Effector memory CD8-positive, alpha-beta T cell (primary cell): ENCODE results near the gene FOXA3.
"Not testable (repeated sequence)": the region's sequence is repeated elsewhere in the genome, so short reads cannot be mapped to it uniquely, and the experiment has no call there.

Experiments used
- ATAC-seq: fragments of 150-1000 bp; cut with Tn5 transposase; replicated peaks from 2 replicates; pipeline ENCODE4 v1.10.0; 2021; ENCODE audit warnings: mild to moderate bottlenecking, moderate library complexity
- DNase-seq, 3 experiments: peaks; one replicate each; pipeline ENCODE4 v3.0.0; 2021
- H3K27ac Mint-ChIP-seq, 2 donors: one replicate each; pipeline ENCODE4 v1.8.0; 2022; ENCODE audit warnings: mild to moderate bottlenecking in 2 of 2, mixed read lengths in 2 of 2, moderate library complexity in 2 of 2
- H3K27me3 Mint-ChIP-seq, 2 donors: one replicate each; pipeline ENCODE4 v1.8.0; 2022; ENCODE audit warnings: mixed read lengths in 2 of 2
- H3K36me3 Mint-ChIP-seq: one replicate; pipeline ENCODE4 v1.8.0; 2022; ENCODE audit warnings: mild to moderate bottlenecking, moderate library complexity, mixed read lengths; ENCODE audit not compliant: insufficient read depth
- H3K4me1 Mint-ChIP-seq, 2 donors: one replicate each; pipeline ENCODE4 v1.8.0; 2022; ENCODE audit warnings: low read depth in 2 of 2, mixed read lengths in 2 of 2
- H3K4me3 Mint-ChIP-seq, 2 donors: one replicate each; pipeline ENCODE4 v1.8.0; 2022; ENCODE audit warnings: mild to moderate bottlenecking in 2 of 2, mixed read lengths in 2 of 2, moderate library complexity in 2 of 2
- H3K9me3 Mint-ChIP-seq, 2 donors: one replicate each; pipeline ENCODE4 v1.8.0; 2022; ENCODE audit warnings: mixed read lengths in 2 of 2

The FOXA3 gene

GRCh38 chr19:45883586-45883880, 19.4 kb downstream of the FOXA3 start:
- Mint-ChIP-seq H3K27me3 (peaks cover 6 to 7% of the 10 kb centered on the region in 2 donors), H3K36me3 (peaks cover 16% of the 10 kb centered on the region), H3K27ac (peak overlapping the region in 1 of 2 donors; percentile 6), H3K4me1 (peaks cover 18 to 22% of the 10 kb centered on the region in 2 donors), H3K9me3 (no peaks in the 10 kb centered on the region), H3K4me3 (peak overlapping the region; percentile 74 to 78)
- no peak for DNase-seq
- ATAC-seq: no peak

- Mint-ChIP-seq H3K27ac (peak overlapping the region in 1 of 2 donors; percentile 6), H3K36me3 (peaks cover 16% of the 10 kb centered on the region), H3K27me3 (peaks cover under 1 to 2% of the 10 kb centered on the region in 2 donors), H3K4me1 (peaks cover 18 to 22% of the 10 kb centered on the region in 2 donors), H3K9me3 (no peaks in the 10 kb centered on the region), H3K4me3 (peak overlapping the region; percentile 74 to 78)
- no peak for DNase-seq
- ATAC-seq: no peak
Measured at GRCh38 chr19:45883881-45884681, 20.0 kb downstream of the FOXA3 start.

- DNase-seq (no peak), ATAC-seq (no peak)
- H3K4me1 Mint-ChIP-seq: peaks cover 18 to 22% of the 10 kb centered on the region in 2 donors
- H3K4me3 Mint-ChIP-seq: peak overlapping the region; percentile 46 to 94
- peaks cover 16% of the 10 kb centered on the region for H3K36me3 Mint-ChIP-seq
- H3K27me3 Mint-ChIP-seq: no peaks in the 10 kb centered on the region
- no peak overlapping the region for H3K27ac Mint-ChIP-seq
- no peaks in the 10 kb centered on the region for H3K9me3 Mint-ChIP-seq
Measured at GRCh38 chr19:45884682-45885555, 20.8 kb downstream of the FOXA3 start.

GRCh38 chr19:45885556-45886426, 21.7 kb downstream of the FOXA3 start, which contains the start of gene IRF2BP1:
Gene IRF2BP1, minus strand, starts transcription at chr19:45886141. Its CDS starts 367 bp downstream, at chr19:45885774.
- Mint-ChIP-seq H3K36me3 (peaks cover 12% of the 10 kb centered on the region), H3K9me3 (no peaks in the 10 kb centered on the region), H3K4me1 (peaks cover 18 to 22% of the 10 kb centered on the region in 2 donors), H3K4me3 (peak within 1 kb of the TSS; percentile 94 to 100), H3K27me3 (no peaks in the 10 kb centered on the region), H3K27ac (peak within 1 kb of the TSS; percentile 91 to 99)
- DNase-seq (peak; percentile 90 to 92 (median 90)), ATAC-seq (peak; percentile 80)

GRCh38 chr19:45886427-45887199, 22.5 kb downstream of the FOXA3 start:
- ATAC-seq (peak; percentile 72), DNase-seq (peak; percentile 87 to 93 (median 89))
- Mint-ChIP-seq H3K4me1 (peaks cover 18 to 22% of the 10 kb centered on the region in 2 donors), H3K36me3 (peaks cover 12% of the 10 kb centered on the region), H3K27ac (peak overlapping the region; percentile 91 to 99), H3K4me3 (peak overlapping the region; percentile 94 to 100), H3K27me3 (no peaks in the 10 kb centered on the region), H3K9me3 (no peaks in the 10 kb centered on the region)

GRCh38 chr19:45887200-45887710, 23.1 kb downstream of the FOXA3 start:
- DNase-seq (no peak), ATAC-seq (no peak)
- H3K36me3 Mint-ChIP-seq: peaks cover 12% of the 10 kb centered on the region
- peak overlapping the region; percentile 91 to 99 for H3K27ac Mint-ChIP-seq
- H3K9me3 Mint-ChIP-seq: no peaks in the 10 kb centered on the region
- H3K4me3 Mint-ChIP-seq: peak overlapping the region; percentile 94 to 100
- H3K4me1 Mint-ChIP-seq: peaks cover 18 to 22% of the 10 kb centered on the region in 2 donors
- H3K27me3 Mint-ChIP-seq: no peaks in the 10 kb centered on the region

- Mint-ChIP-seq H3K9me3 (no peaks in the 10 kb centered on the region), H3K4me1 (peaks cover 11 to 15% of the 10 kb centered on the region in 2 donors), H3K36me3 (peaks cover 12% of the 10 kb centered on the region), H3K4me3 (no peak overlapping the region), H3K27me3 (no peaks in the 10 kb centered on the region), H3K27ac (peak overlapping the region; percentile 11 to 45)
- no peak for ATAC-seq
- no peak for DNase-seq
Measured at GRCh38 chr19:45889210-45889885, 25.2 kb downstream of the FOXA3 start.

GRCh38 chr19:45890877-45891276, 26.8 kb downstream of the FOXA3 start:
- ATAC-seq: no peak
- Mint-ChIP-seq H3K4me3 (no peak overlapping the region), H3K9me3 (no peaks in the 10 kb centered on the region), H3K27ac (no peak overlapping the region), H3K36me3 (peaks cover 13% of the 10 kb centered on the region), H3K4me1 (peaks cover 11 to 14% of the 10 kb centered on the region in 2 donors), H3K27me3 (no peaks in the 10 kb centered on the region)
- no peak for DNase-seq

GRCh38 chr19:45895519-45895972, 31.4 kb downstream of the FOXA3 start:
- no peak overlapping the region for H3K4me3 Mint-ChIP-seq
- H3K4me1 Mint-ChIP-seq: peaks cover 6 to 7% of the 10 kb centered on the region in 2 donors
- no peak overlapping the region for H3K27ac Mint-ChIP-seq
- DNase-seq: no peak
- no peaks in the 10 kb centered on the region for H3K27me3 Mint-ChIP-seq
- peaks cover 23% of the 10 kb centered on the region for H3K36me3 Mint-ChIP-seq
- no peak for ATAC-seq
- H3K9me3 Mint-ChIP-seq: no peaks in the 10 kb centered on the region

- not testable (repeated sequence) for H3K9me3 Mint-ChIP-seq, ATAC-seq, H3K4me3 Mint-ChIP-seq, H3K27ac Mint-ChIP-seq, DNase-seq, H3K27me3 Mint-ChIP-seq
- Mint-ChIP-seq H3K4me1 (peaks cover 11% of the 10 kb centered on the region in 2 donors), H3K36me3 (peaks cover 23% of the 10 kb centered on the region)
Measured at GRCh38 chr19:45895983-45896599, 32.0 kb downstream of the FOXA3 start.

- no peak for DNase-seq
- Mint-ChIP-seq H3K4me1 (peaks cover 12 to 16% of the 10 kb centered on the region in 2 donors), H3K9me3 (no peaks in the 10 kb centered on the region), H3K27ac (peak overlapping the region in 1 of 2 donors; percentile 62), H3K27me3 (no peaks in the 10 kb centered on the region), H3K36me3 (peaks cover 31% of the 10 kb centered on the region), H3K4me3 (no peak overlapping the region)
- ATAC-seq: no peak
Measured at GRCh38 chr19:45897261-45897812, 33.2 kb downstream of the FOXA3 start.
